ENCODE data around the gene TM9SF1.

GRCh38 chr14:24233538-24233866, 38.3 kb upstream of the TM9SF1 start:
- TF ChIP-seq CTCF (IDR thresholded peaks at IDR 0.05; ENCODE audit: borderline replicate concordance, extremely low read depth, low read length, poor library complexity, severe bottlenecking), result no peak
- no peak for TF ChIP-seq EZH2 (IDR thresholded peaks at IDR 0.05; ENCODE audit: borderline replicate concordance, low read depth, low read length, severe bottlenecking)
